Left renal pelvis (tissue), 4 donors: ENCODE data around the gene C1QTNF8. TPM values are rescaled to one million over a fixed set of nuclear protein-coding genes. Genes with fewer than 3 reads are reported as not detected.

Experiments
- DNase-seq, 4 donors: peaks; one replicate each; pipeline ENCODE4 v3.0.0-alpha.2; 2013; ENCODE audit warnings: low read depth in 4 of 4, low spot score in 3 of 4
- polyA plus RNA-seq, 4 donors: library from polyadenylated mRNA; unstranded; fragments of 120-200 nt; gene quantifications; one replicate each; pipeline ENCODE4 v1.2.1, GENCODE V29; 2013; ENCODE audit not compliant: insufficient read length in 4 of 4

The C1QTNF8 gene
- polyA plus RNA-seq, 4 donors, result not detected

DNA sequence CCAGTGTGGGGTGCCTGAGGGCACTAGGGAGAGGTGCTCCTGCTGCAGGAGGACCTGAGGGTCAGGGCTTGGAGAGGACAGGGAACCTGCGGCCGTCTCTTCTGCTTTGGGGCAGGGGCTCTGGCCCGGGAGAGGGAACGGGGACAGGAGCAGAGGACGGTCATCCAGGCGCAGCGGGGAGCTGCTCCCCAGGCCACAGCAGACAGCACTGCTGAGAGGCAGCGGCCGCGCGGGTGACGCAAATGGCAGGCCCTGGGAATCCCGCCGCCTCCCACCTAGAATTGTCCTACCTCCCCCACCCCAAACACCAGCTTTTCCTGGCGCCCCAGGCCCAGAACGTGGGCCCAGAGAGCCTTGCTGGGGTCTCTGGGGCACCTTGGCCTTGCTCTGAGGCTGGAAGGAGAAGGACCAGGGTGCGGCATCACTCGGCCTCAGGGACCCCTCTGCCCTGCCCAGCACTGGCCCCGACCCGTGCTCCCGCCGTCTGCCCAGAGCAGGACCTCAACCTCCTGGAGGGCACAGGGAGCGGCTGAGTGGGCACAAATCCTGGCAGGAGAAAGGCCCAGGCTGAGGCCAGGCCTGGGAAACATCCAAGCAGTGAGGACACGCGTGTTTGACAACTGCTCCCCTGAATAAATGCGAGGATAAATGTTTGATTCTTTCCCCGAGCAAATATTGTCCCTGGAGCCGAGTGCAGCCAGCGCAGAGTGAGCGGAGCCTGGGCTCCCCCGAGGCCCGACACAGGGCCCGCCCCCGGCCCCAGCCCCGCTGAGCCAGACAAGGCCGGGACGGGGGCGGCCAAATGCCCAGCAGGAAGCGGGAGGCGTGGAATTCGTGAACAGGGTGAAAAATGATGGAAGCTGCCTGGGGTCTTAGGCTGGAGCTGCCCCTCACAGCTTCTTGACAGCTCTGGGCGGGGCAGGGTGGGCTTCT is 15.0 kb downstream of the C1QTNF8 start:
- DNase-seq, result no peak

DNA sequence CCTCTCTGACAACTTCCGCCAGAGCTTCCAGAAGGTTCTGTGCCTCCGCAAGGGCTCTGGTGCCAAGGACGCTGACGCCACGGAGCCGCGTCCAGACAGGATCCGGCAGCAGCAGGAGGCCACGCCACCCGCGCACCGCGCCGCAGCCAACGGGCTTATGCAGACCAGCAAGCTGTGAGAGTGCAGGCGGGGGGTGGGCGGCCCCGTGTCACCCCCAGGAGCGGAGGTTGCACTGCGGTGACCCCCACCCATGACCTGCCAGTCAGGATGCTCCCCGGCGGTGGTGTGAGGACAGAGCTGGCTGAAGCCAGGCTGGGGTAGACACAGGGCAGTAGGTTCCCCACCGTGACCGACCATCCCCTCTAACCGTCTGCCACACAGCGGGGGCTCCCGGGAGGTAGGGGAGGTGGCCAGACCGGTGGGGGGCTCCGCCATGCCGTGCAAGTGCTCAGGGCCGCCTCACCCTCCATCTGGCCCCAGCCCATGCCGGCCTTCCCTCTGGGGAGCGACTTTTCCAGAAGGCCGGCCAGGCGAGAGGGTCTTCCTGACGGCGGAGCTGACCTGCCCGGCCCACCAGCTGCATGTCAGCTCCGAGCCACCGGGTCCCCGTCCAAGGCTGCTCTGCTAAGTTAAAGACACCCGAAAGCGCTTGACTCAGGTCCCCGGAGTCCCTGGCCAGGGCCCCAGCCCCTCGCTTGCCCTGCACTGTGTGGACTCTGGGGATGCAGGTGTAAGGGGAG is 16.1 kb downstream of the C1QTNF8 start:
- no peak for DNase-seq

DNA sequence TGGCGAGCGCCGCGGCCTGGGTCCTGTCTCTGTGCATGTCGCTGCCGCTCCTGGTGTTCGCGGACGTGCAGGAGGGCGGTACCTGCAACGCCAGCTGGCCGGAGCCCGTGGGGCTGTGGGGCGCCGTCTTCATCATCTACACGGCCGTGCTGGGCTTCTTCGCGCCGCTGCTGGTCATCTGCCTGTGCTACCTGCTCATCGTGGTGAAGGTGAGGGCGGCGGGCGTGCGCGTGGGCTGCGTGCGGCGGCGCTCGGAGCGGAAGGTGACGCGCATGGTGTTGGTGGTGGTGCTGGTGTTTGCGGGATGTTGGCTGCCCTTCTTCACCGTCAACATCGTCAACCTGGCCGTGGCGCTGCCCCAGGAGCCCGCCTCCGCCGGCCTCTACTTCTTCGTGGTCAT is 16.7 kb downstream of the C1QTNF8 start:
- no peak for DNase-seq

DNA sequence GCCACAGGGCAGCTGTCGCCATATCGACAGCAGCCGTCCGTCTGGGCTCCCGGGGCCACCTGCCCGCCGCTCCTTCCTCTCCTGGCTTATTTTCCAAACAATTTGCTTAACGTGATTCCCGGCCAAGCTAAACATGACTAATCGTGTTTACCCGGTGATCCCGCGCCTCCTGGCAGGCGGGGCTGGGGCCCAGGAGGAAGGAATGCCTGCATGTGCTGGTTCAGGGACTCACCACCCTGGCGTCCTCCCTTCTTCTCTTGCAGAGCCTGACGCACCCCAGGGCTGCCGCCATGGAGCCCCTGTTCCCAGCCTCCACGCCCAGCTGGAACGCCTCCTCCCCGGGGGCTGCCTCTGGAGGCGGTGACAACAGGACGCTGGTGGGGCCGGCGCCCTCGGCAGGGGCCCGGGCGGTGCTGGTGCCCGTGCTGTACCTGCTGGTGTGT is 17.4 kb downstream of the C1QTNF8 start:
- no peak for DNase-seq

DNA sequence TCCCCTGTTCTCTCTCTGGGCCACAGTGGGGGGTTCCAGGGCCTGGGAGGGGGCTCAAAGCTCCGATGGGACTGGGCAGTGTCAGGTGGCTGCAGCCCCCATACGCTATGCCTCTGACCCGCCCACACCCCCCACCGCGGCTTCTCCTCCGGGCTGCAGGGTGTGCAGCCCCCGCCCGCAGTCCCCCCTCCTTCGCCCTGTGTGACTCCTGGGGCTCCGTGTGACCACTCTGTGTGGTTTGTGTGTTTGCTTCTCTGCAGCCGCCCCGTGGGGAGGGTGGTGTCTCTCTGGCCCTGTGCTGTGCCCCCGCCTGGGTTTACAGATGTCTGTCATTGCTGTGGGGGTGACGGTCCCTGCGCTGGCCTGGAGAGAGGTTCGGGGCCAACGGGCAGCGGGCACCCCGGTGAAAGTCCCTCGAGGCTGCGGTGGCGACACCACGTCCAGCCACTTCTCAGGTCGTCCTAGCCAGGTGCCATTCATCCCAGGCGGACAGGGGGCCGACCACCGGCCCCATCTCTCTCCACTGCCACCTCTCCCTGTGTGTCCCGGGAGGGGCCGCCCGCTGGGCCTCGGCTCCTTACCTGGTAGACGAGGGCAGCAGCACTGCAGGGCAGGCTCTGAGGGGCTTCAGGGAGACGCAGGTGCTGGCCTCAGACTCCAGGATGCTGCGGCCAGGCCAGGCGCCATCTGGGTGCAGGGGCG is 18.0 kb downstream of the C1QTNF8 start:
- DNase-seq, result no peak

DNA sequence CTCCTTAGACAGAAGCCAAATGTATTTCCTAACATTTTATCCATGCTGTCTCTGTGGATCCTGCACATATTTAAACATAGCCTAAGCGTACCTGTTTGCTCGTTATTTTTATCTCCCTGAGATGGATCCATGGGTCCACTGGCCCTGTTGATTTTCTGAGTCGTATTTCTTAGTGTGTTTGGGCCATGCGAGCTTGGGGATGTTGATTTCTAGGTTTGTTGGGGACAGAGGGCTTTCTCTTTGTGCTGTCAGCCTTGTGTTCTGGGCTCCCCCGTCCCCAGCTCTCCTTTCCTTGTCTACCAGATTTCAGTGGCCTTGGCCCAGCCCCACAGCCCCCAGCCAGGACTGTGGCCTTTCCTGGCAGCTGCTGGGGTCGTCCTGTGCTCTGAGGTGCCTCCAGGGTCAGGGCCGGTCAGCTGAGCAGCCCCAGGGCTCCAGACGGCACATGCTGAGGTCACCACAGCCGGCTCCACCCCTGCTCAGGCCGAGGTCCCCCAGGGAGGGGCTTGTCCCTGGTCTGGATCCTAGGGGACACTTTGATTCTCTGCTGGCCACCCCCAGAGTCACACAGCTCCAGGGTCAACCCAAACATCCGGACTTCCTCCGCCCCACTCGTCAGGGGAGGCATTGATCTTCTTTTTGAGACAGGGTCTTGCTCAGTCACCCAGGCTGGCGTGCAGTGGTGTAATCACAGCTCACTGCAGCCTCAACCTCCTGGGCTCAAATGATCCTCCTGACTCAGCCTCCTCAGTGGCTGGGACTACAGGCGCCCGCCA is 19.1 kb downstream of the C1QTNF8 start:
- DNase-seq, result no peak

DNA sequence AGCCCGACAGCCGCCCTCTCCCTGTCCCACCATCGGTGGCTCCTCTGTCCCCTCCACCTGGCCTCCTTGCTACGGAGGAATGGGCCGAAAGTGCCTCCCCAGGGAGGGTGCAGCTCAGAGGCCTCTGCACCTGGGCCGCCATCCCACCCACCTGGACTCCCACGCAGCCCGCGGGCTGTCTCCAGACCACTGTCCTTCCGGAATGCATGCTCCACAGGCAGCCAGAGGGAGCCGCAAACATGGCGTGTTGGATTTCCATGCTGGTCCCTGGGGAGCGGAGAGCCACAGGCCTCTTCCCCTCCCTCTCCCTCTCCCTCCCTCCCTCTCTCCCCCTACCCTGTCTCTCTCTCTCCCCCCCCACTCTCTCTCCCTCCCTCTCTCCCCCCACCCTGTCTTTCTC is 20.5 kb downstream of the C1QTNF8 start:
- DNase-seq, result no peak

DNA sequence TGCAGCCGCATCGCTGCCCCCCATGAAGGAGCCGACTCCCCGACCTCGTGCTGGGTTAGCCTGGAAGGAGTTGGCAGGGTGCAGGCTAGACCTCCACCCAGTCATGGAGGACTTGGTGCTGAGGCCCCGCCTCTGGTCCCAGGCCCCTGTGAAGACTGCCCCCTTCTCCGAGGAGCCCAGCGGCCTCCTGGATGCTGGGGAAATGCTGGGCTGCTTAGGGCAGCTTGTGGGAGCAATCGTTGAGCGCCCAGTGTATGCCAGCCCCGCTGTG is 21.7 kb downstream of the C1QTNF8 start:
- no peak for DNase-seq

DNA sequence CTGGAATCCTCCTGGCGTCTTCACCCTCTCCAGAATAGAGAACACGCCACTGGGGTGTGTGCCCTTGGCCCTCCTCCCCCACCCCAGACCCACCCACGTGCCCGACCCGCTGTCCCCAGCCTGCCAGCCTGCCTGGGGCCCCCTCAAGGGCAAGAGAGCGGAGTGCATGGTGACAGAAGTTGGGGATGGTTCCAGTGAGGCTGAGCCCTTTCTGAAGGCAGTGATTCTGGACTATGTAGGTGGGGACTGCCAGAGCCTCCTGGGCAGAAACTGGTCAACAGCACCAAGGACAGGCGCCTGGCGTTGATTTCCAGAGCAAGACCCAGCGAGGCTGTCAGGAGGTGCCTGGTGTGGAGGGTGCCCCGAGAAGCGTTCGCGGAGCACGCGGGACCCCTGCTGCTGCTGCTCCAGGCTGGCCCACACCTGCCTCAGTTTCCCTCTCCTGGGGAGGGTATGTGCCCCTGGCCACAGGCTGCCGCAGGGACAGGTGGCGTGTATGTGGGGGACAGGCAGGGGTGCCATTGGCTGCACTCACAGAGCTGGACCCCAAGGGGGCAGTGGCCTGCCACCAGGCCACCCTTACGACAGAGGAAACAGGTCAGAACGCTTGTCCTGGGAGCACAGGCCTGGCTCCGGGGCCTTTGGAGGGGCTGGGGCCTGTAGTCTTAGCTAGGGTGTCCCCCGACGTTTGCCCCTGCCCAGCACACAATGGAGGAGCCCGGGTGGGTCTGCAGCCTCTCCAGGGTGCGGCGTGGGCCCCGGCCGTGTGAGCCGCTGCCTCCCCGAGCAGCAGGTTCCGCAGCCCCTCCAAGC is 22.3 kb downstream of the C1QTNF8 start:
- no peak for DNase-seq

DNA sequence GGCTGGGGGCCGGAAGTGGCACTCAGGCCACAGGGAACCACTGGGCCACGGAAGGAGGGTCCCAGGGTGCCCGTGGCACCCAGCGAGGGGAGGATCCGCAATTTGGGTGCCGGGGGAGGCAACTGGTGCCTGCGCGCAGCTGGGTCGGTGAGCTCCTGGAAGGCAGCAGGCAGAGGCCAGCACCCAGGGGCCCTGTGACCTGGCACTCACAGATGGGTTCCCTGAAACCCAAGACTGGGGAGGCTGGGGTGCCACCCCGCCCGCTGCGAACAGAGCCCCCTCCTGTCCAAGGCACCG is 22.8 kb downstream of the C1QTNF8 start:
- no peak for DNase-seq

DNA sequence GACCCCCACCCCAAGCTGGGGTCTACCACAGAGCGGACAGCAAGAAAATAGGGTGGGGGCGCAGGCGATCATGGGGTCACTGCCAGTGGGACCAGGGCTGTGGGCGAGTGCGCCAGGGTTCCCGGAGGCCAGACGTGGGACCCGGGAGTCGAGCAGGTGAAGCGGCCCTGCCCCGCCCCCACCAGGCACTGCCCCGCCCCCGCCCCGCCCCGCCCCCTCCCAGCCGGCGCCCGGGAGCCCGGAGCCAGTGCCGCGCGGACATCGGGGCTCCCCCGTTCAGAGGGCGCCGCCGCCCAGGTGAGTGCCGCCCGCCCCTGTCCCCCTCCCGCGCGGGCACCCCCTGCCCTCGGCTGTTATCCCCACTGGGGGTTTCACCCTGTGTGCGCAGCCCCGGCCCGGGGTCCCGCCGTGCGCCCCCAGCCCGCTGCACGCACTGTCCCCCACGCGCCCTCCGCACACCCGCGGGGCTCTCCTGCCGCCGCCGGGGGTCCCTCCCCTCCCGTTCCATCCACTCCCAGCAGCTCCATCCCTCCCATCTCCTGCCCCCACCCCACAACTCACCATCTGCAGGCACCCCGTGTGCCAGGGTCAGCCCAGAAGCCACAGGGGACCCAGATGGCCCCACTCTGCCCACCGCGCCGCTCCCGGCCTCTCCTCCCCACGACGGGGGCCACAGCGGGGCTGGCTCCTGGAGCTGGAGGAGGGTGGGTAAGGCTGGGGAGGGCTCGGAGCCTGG is 23.4 kb downstream of the C1QTNF8 start, which contains the start of gene SSTR5:
Gene SSTR5, plus strand, starts transcription at position 222 of the 736 bp plus-strand sequence. CDS start 6,122 bp downstream, outside the sequence.
- no peak for DNase-seq

DNA sequence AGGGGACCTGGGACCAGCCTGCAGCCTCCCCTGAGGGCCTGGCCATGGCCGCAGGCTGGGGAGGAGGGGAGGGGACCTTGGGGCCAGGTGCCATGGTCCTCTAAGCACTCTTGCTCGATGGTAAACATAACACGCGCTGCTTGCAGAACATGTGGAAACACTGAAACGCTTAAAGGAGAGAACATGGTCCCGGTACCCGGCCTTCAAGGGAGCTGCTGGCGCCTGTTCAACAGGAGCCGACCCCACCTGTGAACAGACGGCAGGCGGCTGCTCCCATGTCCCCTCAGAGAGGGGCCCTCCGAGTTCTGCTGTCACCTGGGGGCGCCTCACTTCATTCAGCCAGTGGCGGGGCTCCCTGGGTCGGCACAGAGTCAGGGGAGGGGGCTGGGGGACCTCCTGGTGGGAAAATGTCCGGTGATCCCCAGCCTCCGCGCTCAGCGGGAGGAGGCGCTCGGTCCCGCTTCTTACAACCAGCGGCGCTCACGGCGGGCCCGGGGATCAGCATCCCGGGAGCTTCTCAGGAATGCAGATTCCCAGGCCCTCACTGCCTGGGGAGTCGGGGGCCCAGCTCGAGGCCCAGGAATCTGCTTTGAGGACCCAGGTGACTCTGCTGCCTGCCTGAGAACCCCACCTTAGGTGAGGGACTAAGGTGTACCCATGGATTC is 24.4 kb downstream of the C1QTNF8 start:
- DNase-seq, result no peak

DNA sequence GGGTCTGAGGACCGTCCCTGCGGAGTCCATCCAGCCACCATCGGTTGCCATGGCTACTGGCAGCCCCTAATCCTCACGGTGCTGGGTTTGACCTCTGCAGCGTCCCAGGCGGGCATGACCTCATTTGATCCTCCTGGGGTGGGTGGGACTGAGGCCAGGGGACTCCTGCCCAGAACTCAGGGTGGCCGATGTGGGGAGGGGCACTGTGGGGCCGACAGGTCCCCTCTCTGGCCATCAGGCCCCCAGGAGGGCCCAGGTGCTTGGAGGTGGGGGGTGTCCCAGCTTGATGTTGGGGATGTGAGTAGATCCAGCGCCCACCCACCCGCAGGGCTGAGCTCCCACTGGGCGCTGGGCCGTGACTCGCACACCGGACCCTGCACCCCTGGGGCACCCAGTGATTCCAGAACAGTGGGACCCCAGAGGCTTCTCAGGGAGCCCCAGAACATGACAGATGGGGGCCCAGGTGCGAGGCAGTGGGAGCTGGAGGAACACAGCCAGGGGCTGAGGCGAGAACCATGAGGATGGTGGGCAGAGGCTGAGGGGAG is 25.1 kb downstream of the C1QTNF8 start:
- DNase-seq, result no peak

DNA sequence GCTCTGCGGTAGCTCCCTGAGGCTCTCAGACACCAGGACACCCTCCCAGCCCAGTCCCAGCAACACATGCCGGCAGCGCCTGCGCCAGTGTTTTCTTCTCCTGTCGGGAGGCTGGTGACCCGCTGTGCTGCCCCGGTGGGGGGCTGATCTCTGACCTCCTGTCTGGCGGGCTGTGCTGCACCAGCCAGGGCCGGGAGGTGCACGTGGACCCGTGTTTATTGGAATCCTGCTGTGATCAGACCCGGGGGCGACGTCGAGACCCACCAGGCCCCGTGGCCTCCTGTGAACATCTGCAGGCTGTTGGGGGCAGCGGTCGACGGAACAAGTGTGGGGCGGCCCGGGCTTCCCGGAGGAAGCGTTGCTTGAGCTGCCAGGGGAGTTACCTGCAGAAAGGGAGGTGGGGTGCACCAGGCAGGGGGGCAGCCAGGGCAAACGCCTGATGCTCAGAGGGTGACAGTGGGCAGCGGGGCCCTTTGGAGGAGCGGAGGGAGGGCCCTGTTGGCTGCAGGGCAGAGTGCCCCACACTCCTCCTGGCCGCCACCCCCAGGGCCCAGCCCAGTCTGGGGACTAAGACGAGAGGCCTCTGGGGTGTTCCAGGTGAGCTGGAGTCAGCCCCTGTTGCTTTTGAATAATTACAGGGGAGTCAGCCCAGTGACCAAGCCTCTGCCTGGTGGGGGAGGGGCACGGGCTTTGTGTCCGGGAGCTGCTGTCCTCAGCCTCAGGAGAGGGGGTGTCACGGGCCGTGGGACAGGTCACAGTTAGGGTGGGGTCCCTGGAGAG is 25.8 kb downstream of the C1QTNF8 start:
- DNase-seq, result no peak

DNA sequence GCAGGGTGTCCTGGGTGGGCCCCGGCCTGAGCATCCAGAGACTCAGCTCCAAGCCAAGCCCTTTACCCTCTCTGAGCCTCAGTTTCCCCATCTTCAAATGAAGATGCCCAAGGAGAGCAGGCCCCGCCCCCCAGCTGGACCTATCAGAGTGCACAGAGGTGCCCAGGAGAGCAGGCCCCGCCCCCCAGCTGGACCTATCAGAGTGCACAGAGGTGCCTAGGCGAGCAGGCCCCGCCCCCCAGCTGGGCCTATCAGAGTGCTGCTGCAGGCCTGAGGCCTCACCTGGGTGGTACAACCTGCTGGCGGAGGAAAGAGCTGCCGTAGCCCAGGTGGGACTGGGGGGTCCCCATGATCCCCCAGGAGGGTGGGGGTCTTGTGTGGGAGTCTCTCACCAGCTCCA is 26.9 kb downstream of the C1QTNF8 start:
- no peak for DNase-seq

DNA sequence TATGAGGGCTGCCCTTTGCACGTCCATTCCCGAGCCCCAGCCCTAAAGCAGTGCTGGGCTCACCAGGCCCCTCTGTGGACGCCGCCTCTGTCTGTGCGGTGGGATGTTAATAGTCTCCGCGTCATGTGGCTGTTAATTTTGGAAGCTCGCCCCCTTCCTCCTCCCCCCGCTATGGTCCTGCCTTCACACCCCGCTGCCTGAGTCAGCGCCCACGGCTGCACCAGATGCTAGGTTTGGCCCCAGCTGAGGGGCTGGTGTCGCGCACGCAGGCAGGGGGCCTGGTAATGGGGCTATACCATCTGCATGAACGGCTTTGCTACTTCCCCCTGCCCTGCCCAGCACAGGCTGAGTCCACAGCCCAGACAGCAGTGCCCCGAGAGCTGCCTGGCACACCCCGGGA is 27.6 kb downstream of the C1QTNF8 start:
- DNase-seq, result no peak

DNA sequence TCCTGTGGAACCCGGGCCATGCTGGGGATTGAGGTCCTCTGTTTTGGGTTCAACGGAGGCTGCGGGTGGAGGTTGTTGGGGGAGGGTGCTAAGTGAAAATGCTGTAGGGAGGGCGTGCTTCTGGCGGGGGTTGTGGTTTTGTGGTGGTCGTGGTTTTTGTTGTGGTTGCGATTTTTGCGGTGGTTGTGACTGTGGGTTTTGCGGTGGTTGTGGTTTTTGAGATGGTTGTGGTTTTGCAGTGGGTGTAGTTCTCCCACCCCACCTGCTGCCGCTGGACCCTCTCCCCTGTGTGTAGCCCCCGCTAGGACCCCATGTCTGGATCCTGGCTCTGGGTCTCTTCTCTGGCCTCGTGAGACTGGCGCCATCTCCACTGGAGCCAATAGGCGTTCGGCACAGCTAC is 28.4 kb downstream of the C1QTNF8 start:
- no peak for DNase-seq
